Stimulated activated CD4-positive, alpha-beta T cell treated with anti-CD3 and anti-CD28 coated beads, Interleukin-4, amount 100 ng/mL, for 24 hours (primary cell): ENCODE data around the gene ADAMTS15.

Experiments used
- DNase-seq: peaks from one replicate; pipeline ENCODE4 v3.0.0-alpha.2; 2020

ADAMTS15 gene

DNA sequence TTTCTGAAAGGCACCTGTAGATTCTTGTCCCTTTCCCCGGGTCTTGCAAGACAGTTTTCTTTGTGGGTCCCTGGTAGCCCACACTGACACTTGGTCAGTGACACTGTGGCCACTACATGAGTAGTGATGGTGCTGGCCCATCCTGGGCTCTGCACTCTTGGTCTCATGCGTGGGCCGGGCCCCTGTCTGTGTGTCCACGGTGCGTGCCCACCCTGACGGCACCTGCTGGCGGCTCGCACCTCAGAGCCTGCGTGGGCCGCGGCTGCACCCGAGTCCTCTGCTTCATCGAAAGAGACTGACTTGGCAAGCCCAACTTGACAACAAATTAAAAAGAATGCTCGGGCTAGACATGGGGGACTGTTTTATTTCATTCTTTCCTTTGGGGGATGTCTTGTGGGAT is 37.5 kb downstream of the ADAMTS15 start:
- DNase-seq, result no peak

DNA sequence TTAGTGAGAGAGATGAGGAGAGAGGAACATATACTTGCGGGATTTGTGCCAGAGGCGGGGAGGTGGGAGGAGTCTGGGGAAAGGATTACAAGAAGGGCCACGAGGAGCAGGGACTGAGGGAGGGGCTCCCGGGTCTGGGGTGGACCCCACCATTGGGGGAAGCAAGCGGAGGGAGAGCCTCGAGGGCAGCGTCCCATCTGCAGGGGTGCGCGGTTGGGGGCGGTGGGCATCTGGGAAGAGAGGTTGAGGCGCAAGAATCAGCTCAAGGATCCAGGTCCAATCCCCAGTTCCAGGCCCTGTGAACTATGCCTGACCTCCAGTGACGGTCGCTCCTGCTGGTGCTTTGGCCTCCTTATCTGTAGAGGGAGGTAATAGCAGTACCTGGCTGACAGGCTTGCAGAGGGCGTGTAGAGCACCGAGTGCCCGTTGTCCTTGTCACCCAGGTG is 38.0 kb downstream of the ADAMTS15 start:
- no peak for DNase-seq

DNA sequence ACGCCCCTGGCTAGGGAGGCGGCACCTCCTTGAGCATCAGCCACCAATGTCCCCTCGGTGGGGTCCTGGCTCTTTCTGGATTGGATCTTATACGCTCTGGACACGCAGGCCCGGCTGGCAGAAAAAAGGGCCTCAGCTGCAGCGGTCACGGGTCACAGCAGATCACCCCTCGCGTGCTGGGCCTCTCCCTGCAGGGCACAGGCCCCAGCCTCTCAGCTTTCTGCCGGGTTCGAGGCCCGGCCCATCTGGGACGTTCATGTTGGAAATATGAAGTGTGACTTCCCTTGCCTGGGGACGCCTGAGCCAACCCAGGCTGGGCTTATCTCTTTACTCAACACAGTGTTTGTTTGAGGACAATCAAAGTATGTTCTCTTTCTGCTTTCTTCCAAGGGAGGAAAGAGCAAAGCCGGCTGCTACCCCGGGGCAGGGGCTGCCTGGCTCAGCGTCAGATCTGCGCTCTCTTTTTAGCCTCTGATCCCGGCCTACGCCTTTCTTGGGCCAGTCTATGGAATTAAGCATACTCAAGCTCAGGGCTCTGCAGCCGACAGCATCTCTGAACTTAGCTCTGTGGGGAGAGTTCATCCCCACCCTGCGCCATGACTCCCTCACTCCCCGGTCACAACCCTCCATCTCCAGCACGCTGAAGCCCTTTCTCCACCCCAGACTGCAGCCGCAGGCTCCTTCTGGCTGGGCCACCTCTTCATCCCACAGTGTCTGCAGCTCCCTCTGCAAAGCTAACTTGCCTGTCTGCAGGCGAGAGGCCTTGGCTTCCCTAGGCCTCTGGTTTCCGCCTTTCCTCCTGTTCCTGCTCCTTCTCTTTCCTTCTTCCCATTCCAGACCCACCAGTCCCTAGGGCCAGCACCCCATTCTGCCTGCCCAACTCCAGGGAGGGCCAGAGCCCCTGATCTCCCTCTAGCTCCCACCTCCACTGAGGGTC is 38.8 kb downstream of the ADAMTS15 start:
- DNase-seq, result no peak

DNA sequence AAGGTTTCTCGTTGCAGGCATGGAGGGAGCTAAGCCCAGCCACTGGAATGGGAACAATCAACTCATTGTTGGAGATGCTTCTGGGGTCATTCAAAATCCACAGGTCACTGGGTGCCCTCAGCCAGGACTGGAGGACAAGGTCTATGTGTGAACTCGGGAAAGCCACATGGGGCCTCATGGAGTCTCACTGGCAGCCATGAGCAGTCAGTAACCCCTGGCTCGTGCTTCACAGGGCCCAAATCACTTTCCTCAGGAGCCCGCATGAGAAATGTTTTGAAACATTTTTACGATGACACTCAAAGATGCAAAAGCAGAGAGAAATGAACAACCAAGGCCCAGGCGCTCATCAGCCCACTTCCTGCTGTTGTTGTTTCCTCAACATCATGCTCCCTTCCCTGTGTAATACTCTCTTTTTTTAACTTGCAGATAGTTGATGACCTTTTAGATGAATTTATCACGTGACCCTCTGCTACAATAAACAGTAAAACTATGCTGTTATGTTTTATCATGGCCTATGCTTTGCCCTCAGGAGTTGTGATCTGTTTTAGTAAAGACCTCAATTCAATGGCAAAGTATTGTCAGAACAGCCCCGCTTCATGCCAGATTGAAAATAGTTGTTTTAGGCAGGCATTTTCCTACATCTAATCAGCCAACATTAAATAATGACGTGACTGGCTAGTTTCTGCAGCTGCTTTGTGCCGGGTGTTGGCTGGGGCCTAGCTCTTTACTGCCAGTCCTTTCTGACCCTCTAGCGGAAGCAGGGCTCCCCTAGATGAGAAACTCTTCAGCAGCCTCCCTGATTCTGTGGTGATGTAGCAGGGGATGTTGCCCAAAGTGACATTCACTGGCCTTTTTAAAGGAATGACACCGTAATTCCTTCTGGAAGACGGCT is 39.7 kb downstream of the ADAMTS15 start:
- no peak for DNase-seq

DNA sequence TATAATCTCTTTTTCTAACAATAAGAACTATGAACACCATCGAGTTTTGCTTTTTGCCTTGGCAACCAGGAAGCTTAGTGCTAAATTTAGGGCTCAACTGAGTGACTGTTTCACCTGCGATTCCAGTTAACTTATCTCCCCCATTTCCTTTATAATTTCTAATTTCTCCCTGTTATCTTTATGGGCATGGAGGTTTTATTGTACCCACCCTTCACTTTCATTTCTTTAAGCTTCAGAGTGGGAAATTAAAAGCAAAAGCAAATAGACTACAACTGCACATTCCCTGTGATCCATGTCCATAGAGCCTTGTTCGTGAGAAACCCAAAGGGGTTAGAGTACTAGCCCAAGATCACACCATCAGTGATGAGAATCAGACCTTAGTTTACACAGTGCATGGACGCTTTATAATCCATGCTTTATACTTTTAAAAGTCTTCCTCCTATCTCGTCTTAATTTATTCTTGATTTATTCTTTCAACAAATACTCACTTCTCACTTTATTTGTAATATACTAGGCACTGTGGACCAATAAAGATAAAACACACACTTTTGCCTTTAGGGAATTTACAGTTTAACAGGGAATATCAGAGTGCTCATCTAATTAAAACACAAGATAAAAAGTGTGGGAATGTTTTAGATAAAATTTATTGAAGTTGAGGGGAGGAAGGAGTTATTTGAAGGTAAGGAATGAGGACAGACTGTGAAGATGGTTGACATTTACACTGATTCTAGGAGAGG is 40.6 kb downstream of the ADAMTS15 start:
- no peak for DNase-seq

DNA sequence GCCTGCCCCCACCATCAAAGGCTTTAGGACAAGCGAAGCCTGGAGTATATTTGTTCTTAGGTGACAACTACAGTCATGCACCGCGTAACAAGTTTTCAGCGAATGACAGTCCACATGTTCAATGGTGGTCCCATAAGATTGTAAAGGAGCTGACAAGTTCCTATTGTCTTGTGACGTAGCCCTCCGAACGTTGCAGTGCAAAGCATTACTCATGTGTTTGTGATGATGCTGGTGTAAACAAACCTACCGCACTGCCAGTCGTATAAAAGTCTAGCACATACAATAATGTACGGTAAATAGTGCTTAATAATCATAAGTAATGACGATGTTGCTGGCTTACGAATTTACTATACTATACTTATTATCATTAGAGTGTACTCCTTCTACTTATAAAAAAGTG is 41.3 kb downstream of the ADAMTS15 start:
- no peak for DNase-seq

DNA sequence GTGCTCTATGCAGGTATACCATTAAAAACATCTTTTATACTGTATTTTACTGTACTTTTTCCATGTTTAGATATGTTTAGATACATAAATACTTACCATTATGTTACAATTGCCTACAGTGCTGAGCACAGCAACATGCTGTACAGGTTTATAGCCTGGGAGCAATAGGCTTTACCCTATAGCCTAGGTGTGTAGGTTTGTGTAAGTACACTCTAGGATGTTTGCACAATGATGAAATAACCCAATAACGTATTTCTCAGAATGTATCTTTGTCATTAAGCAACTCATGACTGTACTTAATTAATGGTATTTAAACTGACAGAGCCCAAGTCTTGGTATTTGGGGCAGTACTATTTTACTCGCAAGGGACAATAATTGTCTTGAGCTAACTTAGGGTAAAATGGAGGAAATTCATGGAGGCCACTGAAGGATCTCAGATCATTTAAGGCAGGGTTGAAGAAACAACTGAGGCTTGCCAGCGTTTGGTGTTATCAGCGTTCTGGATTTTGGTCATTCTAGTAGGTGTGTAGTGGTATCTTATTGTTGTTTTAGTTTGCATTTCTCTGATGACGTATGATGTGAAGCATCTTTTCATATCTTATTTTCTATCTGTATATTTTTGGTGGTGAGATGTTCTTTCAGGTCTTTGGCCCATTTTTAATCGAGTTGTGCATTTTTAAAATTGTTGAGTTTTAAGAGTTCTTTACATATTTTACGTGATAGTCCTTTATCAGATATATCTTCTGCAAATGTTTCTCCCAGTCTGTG is 42.4 kb downstream of the ADAMTS15 start:
- no peak for DNase-seq

DNA sequence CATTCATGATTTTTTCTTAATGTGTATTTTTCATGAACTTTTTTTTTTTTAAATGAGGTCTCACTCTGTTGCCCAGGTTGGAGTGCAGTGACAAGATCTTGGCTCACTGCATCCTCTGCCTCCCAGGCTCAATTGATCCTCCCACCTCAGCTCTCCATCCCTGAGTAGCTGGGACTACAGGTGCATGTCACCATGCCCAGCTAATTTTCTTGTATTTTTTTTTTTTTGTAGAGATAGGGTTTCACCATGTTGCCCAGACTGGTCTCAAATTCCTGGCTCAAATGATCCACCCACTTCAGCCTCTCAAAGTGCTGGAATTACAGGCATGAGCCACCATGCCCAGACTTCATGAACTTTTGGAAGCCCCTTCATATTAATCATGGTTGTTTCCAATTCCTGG is 49.7 kb downstream of the ADAMTS15 start:
- DNase-seq, result no peak

DNA sequence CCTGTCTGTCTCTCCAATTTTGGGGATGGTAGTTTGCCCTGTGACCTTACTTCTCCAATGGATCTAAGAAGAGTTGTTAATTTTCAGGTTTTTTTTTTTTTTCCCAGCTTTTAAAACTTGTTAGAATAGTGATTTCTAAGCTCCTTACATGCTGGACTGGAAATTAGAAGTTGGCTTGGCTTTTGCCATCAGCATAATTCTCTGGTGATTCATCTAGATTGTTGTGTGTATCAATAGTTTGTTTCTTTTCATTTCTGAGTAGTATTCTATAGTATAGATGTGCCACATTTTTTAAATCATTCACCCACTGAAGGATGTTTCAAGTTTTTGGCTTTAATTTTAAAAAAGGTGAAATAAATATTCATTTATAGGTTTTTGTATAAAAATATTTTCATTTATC is 51.4 kb downstream of the ADAMTS15 start:
- DNase-seq, result no peak

DNA sequence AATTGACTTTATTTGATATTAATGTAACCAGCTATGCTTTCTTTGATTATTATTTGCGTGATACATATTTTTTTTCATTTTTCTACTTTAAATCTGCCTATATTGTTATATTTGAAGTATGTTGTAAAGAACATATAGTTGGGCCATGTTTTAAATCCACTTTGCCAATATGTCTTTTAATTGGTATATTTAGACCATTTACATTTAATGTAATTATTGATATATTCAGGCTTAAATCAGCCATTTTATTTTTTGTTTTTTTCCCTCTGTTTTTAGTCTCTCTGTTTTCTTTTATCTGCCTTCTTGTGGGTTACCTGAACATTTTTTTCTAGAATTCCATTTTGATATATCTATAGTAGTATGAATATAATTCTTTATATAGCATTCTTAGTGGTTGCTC is 55.9 kb downstream of the ADAMTS15 start:
- no peak for DNase-seq

DNA sequence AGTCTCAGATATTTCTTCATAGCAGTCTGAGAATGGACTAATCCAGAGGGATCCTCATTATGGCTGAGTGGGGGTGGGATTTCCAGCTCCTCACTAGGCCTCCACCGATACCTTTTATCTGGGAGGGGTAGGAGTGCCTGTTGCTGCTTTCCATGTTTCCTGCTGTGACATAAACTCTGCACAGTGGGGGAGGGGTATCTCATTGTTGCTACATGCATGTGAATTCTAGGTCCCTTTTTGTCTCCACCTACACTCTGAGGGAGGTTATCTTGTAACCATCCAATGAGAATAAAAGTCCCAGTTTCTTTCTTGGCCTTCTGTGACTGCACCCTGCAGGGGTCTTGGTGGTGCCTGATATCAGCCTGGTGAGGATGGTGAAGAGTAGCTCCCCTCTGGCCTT is 60.5 kb downstream of the ADAMTS15 start:
- DNase-seq, result no peak

DNA sequence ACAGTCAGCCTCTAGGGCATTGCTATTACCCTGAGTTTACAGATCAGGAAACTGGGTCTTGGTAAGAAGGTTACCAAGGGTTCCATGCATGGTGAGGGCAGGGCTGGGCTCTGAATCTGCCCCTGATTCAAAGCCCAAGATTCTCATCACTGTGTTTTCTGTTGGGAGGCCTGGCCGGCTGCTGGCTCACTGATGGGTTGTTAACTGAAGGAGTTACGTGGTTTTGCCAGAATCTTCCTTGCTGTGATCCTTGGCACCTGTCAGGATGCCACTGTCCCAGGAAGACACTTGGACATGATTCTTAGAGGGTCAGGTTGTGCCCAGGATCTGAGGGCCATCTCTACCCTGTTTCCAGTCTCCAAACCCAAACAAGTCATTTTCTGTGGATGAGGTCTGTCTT is 61.5 kb downstream of the ADAMTS15 start:
- DNase-seq, result no peak

DNA sequence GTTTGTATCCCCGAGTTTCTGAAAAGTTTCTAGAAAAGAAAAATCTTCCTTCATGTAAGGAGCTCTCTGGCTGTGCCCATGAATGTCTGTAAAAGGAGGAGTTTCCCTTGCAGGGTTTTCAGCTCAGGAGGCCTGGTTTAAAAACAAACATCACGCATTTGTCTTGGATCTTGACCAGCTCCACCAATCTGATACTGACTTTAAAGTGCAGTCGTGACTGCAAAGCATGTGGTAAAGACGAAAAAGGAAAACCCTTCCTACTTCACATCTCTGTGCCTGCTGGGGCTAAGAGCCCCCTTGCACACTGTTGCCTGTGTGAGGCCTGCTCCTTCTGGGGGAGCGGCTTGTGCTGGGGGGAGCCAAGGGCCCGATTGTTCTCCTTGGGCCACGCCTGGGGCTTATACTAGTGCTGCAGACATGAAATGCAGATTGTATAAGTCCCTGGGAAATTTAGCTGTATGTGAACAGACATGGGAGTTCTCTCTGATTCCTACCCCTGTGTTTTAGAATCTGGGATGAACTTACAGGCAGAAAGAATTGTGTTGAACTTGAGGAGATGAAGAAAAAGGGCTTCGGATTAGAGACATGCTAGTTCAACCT is 62.1 kb downstream of the ADAMTS15 start:
- DNase-seq, result no peak

DNA sequence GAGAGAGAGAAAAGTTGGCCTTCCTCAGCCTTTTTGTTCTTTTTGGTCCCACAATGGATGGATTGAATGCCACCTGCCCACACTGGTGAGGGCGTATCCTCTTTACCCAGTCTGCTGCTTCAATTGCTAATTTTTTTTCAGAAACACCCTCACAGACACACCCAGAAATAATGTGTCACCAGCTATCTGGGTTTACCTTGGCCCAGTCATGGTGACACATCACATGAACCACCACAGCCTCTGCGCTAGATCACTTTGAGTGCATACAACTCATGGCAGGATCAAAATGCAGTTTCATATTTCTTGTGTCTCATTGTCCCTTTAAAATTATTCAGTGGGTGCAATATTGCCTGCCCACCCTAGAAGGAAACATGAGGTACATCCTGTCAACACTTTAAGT is 63.3 kb downstream of the ADAMTS15 start:
- no peak for DNase-seq

DNA sequence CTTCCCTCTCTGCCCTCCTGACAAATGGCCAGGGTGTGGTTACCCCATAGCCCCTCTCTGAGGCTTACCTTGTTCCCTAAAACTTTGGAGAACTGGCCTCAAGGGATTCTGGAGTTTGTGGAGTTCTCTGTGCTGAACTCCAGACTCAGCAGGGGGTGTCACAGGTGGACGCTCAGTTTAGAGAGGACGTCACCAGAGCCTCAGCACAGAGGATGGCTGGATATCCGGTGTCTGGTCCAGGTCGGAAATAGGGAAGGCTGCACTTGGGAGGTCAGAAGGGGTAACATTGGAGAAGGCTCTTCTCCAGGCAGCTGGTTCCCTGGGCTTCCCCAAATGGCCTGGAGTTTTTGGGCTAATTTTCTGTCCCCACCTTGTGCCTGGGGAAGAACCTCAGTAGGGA is 64.2 kb downstream of the ADAMTS15 start:
- no peak for DNase-seq

DNA sequence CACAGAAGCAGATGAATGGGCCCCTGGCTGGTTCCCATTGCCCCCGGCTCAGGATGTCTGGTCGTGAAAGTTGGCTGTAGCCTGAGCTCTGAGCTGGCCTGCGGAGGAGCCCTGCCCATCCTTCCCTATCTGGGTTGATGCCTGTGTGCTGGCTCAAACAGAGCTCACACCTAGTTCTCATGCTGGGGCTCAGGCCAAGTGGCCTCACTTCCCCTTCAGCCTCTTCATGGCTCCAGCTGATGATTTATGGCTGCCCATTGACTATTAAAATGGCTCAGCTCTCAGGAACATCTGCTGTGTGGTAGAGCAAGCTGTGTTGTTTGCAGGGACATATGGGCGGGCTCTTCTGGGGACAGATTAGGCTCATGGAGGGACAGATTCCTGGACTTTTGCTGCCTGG is 64.7 kb downstream of the ADAMTS15 start:
- no peak for DNase-seq

DNA sequence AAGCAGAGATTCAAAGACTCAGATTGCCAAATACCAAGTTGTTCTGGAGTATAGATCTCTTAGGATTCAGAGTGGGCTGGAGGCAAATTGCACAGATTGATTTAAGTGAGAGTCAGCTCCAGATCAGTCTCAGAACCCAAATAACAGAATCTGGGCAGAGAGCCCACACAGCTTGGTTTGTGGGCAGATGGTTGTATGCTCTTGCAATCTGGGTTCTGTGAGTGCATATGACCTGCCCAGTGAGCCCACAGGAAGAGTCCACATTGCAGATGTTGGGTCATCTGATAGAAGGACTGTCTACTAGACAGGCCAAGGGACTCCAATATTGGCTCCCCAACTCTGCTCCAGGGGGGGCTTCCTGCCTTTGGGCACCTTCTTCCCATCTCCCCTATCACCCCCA is 65.9 kb downstream of the ADAMTS15 start:
- no peak for DNase-seq

DNA sequence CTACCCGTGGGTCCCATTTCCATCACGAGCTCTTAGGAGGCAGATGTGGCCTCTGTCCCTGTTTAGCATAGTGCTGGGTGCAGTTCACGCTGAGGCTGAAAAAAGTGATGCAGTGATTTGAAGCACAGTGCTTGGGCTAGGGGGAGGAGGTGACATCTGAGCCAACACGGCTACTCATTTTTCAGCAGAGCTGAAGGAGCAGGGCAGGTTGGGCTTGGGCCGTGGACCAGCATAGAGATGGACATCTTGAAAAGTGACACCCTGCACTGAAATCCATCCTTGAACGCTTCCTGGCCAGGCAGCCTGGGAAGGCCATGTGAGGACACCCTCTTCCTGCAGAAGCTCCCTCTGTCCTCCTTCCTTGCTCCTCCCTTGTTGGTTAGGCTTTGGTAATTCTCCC is 66.4 kb downstream of the ADAMTS15 start:
- no peak for DNase-seq

DNA sequence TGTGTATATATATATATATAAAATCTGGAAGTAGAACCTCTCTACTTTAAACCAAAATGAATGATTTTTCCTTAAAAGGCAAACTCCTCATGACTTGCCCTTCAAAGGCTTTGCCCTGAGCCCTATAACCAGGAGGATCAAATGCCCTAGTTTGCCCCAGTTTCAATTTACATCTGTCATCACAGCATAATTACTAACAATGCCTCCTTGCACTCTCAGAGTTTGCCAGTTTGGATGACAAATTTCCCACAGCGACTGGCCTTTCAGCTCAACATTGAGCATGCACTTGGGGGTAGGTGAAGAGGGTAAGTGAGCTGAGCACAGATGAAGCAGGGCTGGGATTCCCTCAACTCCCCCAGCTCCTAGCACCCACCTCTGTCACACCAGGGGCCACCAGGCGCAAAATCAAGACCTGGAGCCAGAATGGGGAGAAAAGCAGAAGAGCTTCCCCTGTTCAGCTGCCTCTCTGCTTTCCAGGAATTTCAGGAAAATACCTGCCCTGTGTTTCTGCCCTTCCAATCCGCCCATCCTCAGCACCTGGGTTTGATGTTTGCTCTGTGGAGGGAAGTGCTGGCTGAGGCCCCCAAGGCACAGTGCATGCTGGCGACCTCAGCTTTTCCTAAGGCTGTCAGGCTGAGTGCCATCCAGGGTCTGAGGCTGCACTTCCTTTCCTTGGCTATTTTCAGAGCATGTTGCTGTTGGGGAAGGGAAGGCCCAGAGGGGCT is 67.5 kb downstream of the ADAMTS15 start:
- DNase-seq, result no peak

DNA sequence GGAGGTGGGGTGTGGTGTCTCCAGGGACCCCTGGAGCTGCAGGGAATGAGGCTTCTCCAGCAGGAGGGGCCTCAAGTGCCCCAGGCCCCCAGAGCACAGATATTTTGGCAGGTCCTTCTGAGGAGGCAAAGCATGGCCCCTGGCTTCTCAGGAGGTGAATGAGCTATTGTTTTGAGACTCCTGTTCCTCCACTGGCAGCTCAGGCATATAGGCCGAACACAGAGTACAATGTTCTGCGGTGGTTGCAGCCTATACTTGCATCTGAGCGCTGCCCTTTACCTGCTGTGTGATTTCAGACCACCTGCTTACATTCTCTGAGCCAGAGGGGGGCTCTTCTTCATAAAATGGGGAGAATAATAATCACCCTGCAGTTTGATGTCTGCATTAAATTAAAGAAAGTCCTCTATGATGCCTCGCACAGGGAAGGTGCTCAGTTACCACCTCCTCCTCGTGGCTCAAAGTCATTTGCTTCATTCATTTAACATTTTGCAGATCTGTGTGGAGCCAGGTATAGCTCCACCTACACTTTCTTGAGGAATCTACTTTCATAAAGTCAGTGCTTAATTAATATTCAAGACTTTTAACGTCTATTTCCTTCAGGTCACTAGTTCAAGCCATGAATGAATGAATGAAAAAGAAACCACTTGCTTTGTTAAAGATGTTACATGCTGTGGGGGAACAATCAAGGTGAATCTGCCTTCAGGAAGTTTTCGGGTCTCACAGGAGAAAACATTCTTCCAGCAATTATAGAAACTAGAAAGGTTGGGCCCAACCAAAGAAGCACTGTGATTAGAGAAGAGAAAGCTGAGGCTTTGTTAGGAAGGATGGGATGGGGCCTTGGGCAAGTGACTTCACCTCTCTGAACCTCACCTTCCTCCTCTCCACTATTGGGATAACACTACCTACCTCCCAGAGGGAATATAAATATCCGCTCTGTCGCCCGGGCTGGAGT is 68.4 kb downstream of the ADAMTS15 start:
- DNase-seq, result no peak
